ACC112 (cell line): ENCODE results near the gene AIRE.

Source experiments
- H2AFZ ChIP-seq: fragments of 200-600 bp; sonication (generic); one replicate; pipeline ENCODE4 v1.6.0; 2017; ENCODE audit warnings: antibody characterized with exemption, low read length; ENCODE audit not compliant: unreplicated experiment
- H3K27ac ChIP-seq: fragments of 200-600 bp; sonication (generic); 2 replicates; pipeline ENCODE4 v1.5.1; 2014; ENCODE audit warnings: low read depth, mild to moderate bottlenecking, antibody characterized with exemption, low read length, moderate library complexity
- H3K27me3 ChIP-seq: fragments of 200-600 bp; sonication (generic); 2 replicates; pipeline ENCODE4 v1.6.1; 2014; ENCODE audit warnings: mild to moderate bottlenecking, antibody characterized with exemption, low read length, moderate library complexity, mixed read lengths; ENCODE audit not compliant: insufficient read depth
- H3K36me3 ChIP-seq: fragments of 200-600 bp; sonication (generic); 2 replicates; pipeline ENCODE4 v1.6.1; 2016; ENCODE audit warnings: mild to moderate bottlenecking, antibody characterized with exemption, low read length, moderate library complexity, mixed read lengths; ENCODE audit not compliant: insufficient read depth
- H3K4me1 ChIP-seq: fragments of 200-600 bp; sonication (generic); one replicate; pipeline ENCODE4 v1.6.1; 2016; ENCODE audit warnings: low read length, mixed read lengths; ENCODE audit not compliant: insufficient read depth, unreplicated experiment, control insufficient read depth
- H3K4me3 ChIP-seq: fragments of 200-600 bp; sonication (generic); 2 replicates; pipeline ENCODE4 v1.5.1; 2014; ENCODE audit warnings: mild to moderate bottlenecking, low read depth, low read length
- H3K79me2 ChIP-seq: fragments of 200-600 bp; sonication (generic); one replicate; pipeline ENCODE4 v1.6.0; 2016; ENCODE audit warnings: low read length; ENCODE audit not compliant: control insufficient read depth, unreplicated experiment, insufficient read depth

The AIRE gene

DNA sequence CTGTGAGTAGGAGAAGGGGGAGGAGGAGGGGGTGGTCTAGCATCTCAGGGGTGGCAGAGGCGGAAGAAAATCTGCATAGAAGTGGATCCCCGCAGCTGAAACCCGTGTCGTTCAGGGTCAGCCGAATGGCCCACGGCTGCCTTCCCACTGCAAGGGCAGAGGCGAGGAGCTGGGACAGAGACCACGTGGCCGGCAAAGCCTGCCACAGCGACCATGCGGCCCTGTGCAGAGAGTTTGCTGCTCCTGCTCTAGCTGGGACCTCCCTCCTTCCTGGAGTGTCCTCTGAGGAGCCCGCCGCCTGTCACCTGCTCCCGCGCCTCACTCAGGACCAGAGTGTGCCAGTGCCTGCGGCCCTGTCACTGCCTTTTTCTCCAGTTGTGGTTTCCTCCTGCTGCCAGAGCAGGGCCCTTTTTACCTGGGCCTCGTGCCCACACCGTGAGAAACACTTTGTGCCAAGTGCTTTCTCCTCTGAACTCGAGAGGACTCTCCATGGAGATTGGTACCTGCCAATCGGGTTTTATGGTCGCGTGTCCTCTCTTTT is 62.3 kb downstream of the AIRE start:
- no peak overlapping the region for H3K27ac ChIP-seq
- H3K79me2 ChIP-seq = no peaks in the 10 kb centered on the region
- peaks cover 48% of the 10 kb centered on the region for H3K27me3 ChIP-seq
- H2AFZ ChIP-seq = no peak overlapping the region
- H3K4me1 ChIP-seq = no peaks in the 10 kb centered on the region
- no peak overlapping the region for H3K4me3 ChIP-seq
- H3K36me3 ChIP-seq = no peaks in the 10 kb centered on the region
